GM19043 (cell line): ENCODE measurements around the gene EPHA2.

Experiments used
- ATAC-seq: cut with Tn5 transposase; IDR thresholded peaks from one replicate; pipeline ENCODE4 v1.9.1; 2021; ENCODE audit warnings: low read depth; ENCODE audit not compliant: unreplicated experiment

EPHA2 gene

DNA sequence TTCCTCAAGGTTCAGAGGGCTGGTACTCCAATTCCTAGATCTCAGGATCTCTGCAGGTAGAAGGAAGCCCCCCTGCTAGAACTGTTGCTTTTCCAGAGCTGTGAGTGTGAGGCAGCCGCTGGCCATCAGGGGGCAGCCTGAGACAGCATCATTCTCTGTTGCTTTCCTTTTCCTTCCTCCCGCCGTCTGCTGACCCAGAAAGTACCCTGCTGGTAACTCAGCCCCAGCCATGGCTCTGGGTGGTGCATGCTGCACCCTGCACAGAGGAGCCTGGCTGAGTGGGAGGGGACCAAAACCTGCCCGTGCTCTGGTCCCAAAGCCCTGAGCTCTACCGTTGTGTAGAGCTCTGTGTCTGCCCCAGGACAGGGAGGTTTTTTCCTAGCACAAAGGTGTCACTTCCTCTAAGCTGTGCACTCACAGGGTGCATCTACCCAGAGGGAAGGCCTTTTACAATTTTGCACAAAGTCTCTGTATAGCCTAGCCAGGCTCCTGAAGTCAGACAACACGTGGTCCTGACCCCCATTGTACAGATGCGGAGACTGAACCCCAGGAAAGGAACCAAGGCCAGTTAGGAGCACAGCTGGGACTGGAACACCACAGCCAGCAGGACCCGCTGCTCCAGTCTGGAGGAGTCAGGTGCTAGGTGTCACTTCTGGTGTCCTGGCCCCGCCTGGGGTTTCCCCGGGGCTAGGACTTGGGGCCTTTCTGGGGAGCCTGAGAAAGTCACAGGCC is 76.8 kb downstream of the EPHA2 start:
- ATAC-seq = no peak

DNA sequence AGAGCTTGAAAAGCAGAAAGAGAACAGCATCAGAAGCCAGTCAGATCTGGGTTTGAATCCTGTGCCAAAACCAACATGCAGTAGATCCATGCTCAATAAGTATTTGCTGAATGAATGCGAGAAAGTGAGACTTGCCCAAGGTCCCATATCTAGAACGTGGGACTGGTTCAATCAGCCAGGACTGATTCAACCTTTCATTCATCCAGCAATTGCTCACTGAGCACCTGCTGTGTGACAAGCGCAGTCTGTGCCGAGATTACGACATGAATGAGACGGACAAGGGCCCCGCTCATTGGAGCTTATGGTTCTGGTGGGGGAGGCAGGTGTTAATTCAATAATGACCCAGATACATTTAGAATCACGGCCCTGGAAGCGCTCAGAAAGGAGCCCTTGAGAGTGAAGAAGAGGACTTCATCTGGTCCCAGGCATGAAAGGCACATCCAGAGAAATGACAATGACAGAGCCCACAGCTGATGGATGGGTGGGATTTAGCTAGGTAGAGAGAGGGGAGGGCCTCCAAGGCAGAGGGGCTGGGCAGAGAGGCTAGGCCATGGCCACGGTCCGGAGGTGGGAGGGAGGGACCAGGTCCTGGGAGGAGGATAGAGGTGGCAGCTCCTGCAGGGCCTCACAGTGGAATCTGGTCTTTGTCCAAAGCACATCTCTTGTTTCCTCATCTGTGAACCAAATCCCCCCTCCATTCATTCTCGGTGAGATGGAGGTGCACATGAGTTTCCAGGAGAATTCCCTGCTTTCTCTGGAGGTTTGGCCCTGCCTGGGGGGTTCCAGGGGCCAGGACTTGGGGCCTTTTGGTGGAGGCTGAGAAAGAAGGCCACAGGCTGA is 78.2 kb downstream of the EPHA2 start:
- ATAC-seq = no peak

DNA sequence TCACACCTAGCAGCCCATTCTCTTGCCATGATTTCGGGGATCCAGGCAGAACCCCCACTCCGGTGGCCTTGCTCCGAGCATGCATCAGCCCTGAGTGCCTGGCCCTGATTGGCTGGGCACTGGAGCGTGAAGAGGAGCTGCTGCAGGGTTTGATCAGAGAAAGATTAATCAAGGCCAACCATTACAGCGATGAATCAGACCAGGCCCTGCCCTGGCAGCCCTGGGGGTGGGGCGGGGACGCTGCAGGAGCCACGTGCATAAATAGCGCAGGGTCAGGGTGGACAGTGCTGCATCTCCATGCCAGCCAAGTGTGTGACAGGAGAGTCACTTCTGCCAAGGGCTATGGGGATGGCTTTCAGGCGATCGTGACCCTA is 79.0 kb downstream of the EPHA2 start:
- ATAC-seq = no peak

DNA sequence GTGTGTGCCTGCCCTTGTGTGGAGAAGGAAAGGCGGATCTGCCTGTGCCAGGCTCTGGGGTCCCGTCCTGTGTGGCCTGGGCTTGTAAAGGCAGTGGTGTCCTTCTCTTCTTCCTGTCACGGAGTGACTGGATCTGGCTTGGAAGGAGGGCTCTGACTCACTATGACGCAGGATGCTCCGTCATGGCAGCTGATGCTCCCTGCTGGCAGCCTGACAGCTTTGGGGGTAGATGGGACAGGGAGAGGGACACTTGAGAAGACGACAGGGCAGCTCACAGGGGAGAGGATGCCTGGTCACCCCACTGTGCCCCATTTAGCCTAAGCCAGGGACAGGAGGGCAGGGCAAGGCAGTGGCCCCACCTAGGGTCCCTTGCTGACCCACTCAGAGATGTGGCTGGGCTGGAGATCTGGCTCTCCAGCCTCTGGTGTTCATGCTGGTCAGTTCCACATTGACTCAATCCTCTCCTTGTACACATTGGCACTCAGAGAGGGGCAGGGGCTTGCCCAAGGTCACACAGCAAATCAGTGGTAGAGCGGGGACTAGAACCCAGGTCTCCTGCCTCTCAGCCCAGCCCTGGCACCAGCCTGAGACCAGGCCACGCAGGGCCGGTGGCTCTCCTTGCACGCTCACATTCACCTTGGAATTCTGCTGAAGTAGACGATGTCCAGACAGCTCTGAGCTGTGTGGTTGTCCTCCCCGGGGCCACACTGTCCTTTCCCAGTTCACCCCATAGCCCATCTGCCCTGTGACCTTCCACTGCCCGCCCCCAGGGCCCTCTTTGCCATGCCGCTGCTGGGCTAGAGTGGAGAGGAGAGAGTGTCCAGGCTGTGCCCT is 79.6 kb downstream of the EPHA2 start:
- no peak for ATAC-seq

DNA sequence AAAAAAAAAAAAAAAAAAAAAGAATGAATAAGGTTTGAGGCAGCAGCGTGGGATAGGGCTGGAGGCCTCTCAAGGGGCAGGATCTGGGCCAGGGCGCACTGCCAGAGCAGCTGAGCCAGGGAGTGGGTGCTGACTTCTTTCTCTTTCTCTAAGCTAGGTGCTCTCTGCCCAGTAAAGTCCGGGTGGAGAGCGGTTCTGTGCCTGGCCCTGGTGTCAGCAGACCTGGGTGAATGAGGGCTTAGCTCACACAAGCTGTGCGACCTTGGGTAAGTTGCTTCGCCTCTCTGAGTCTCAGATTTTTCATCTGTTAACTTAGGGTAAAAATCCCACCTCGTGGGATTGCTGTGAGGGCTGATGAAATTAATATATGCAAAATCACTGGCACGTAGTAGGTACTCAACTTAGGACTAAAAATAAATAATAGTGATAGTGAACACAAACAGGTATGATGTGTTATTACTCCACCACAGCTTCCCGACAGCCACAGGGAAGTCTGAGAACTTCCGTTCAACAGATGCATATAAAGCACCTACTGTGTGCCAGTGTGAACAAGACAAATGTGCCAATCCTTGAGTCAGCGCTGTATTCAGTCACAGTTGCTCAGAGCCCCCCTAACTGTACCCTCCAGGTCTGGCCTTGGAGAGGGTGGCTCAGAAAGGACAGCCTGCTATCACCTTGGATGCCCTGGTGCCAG is 80.4 kb downstream of the EPHA2 start:
- no peak for ATAC-seq
